ENCODE results near the gene FAM83G. TPM values are rescaled to one million over a fixed set of nuclear protein-coding genes. Genes with fewer than 3 reads are reported as not detected.

Gene FAM83G
- total RNA-seq, 5 donors from 2014 or later (not counting 1 experiment from before 2014, with no cell fraction given): 4.9 to 23.3 (median 20.8) TPM

- Histone ChIP-seq H3K36me3 (ENCODE audit: control insufficient read depth in 2 of 2, extremely low read depth in 1 of 2, insufficient read depth in 1 of 2, low read length in 1 of 2) (peaks cover 10 to 30% of the 10 kb centered on the region in 2 donors), H3K9me3 (no peaks in the 10 kb centered on the region), H3K27me3 (replicated peaks in 1 of 2; ENCODE audit: control insufficient read depth in 2 of 2, extremely low read depth in 1 of 2, insufficient read depth in 2 of 2, low read length in 1 of 2) (no peaks in the 10 kb centered on the region), H3K27ac (ENCODE audit: low read length) (no peak overlapping the region), H3K4me3 (ENCODE audit: control insufficient read depth in 1 of 2, extremely low read depth in 1 of 2, low read length in 1 of 2) (no peak overlapping the region), H3K4me1 (ENCODE audit: control insufficient read depth in 1 of 2, extremely low read depth in 1 of 2, insufficient read depth in 2 of 2, low read length in 2 of 2) (peaks cover 0 to 3% of the 10 kb centered on the region in 2 experiments)
- H3K27me3 Mint-ChIP-seq: no peaks in the 10 kb centered on the region
- no peaks in the 10 kb centered on the region for H3K9me3 Mint-ChIP-seq
- peaks cover 4% of the 10 kb centered on the region for H3K36me3 Mint-ChIP-seq
- ATAC-seq (replicated peaks in 1 of 4) (no peak), DNase-seq (no peak)
- WGBS (ENCODE audit: insufficient coverage): 78% methylated on average over 8 of the region's 10 CpGs
- CTCF ChIA-PET: no interaction called here
- POLR2A ChIA-PET: no interaction called here
- H3K4me3 Mint-ChIP-seq: no peak overlapping the region
- H3K4me1 Mint-ChIP-seq: peaks cover 0 to 7% (median 6%) of the 10 kb centered on the region in 3 donors
- no peak overlapping the region for H3K27ac Mint-ChIP-seq
Measured at GRCh38 chr17:18974407-18975149, 30.0 kb downstream of the FAM83G start.

GRCh38 chr17:18971801-18972200 is 32.8 kb downstream of the FAM83G start:
- ATAC-seq (replicated peaks in 1 of 4) (no peak), DNase-seq (no peak)
- Histone ChIP-seq H3K9me3 (no peaks in the 10 kb centered on the region), H3K4me1 (ENCODE audit: control insufficient read depth in 1 of 2, extremely low read depth in 1 of 2, insufficient read depth in 2 of 2, low read length in 2 of 2) (peaks cover 0 to 12% of the 10 kb centered on the region in 2 experiments), H3K27me3 (replicated peaks in 1 of 2; ENCODE audit: control insufficient read depth in 2 of 2, extremely low read depth in 1 of 2, insufficient read depth in 2 of 2, low read length in 1 of 2) (no peaks in the 10 kb centered on the region), H3K27ac (ENCODE audit: low read length) (no peak overlapping the region), H3K36me3 (ENCODE audit: control insufficient read depth in 2 of 2, extremely low read depth in 1 of 2, insufficient read depth in 1 of 2, low read length in 1 of 2) (peaks cover 2 to 10% of the 10 kb centered on the region in 2 donors), H3K4me3 (ENCODE audit: control insufficient read depth in 1 of 2, extremely low read depth in 1 of 2, low read length in 1 of 2) (no peak overlapping the region)
- no peak overlapping the region for H3K4me3 Mint-ChIP-seq
- no peaks in the 10 kb centered on the region for H3K9me3 Mint-ChIP-seq
- H3K27ac Mint-ChIP-seq: no peak overlapping the region
- H3K4me1 Mint-ChIP-seq: peaks cover 0 to 9% (median 7%) of the 10 kb centered on the region in 3 donors
- ChIA-PET POLR2A (no interaction called here), CTCF (no interaction called here)
- 100% methylated on average over 6 of the region's 7 CpGs for WGBS (ENCODE audit: insufficient coverage)
- peaks cover 3% of the 10 kb centered on the region for H3K36me3 Mint-ChIP-seq
- H3K27me3 Mint-ChIP-seq: no peaks in the 10 kb centered on the region

- Histone ChIP-seq H3K36me3 (ENCODE audit: control insufficient read depth in 2 of 2, extremely low read depth in 1 of 2, insufficient read depth in 1 of 2, low read length in 1 of 2) (peaks cover 2 to 5% of the 10 kb centered on the region in 2 donors), H3K9me3 (no peaks in the 10 kb centered on the region), H3K4me3 (ENCODE audit: control insufficient read depth in 1 of 2, extremely low read depth in 1 of 2, low read length in 1 of 2) (no peak overlapping the region), H3K27me3 (replicated peaks in 1 of 2; ENCODE audit: control insufficient read depth in 2 of 2, extremely low read depth in 1 of 2, insufficient read depth in 2 of 2, low read length in 1 of 2) (no peaks in the 10 kb centered on the region), H3K4me1 (ENCODE audit: control insufficient read depth in 1 of 2, extremely low read depth in 1 of 2, insufficient read depth in 2 of 2, low read length in 2 of 2) (peaks cover 0 to 12% of the 10 kb centered on the region in 2 experiments), H3K27ac (ENCODE audit: low read length) (no peak overlapping the region)
- H3K27me3 Mint-ChIP-seq: no peaks in the 10 kb centered on the region
- WGBS (ENCODE audit: insufficient coverage): 94% methylated on average over 23 of the region's 28 CpGs
- H3K27ac Mint-ChIP-seq: no peak overlapping the region
- no peak for DNase-seq
- ChIA-PET POLR2A (no interaction called here), CTCF (no interaction called here)
- H3K4me3 Mint-ChIP-seq: no peak overlapping the region
- H3K9me3 Mint-ChIP-seq: no peaks in the 10 kb centered on the region
- H3K4me1 Mint-ChIP-seq: peaks cover 0 to 9% (median 7%) of the 10 kb centered on the region in 3 donors
- H3K36me3 Mint-ChIP-seq: no peaks in the 10 kb centered on the region
- no peak for ATAC-seq (replicated peaks in 1 of 4)
Measured at GRCh38 chr17:18970582-18971480, 33.7 kb downstream of the FAM83G start.

GRCh38 chr17:18968945-18969887 is 35.3 kb downstream of the FAM83G start:
- Mint-ChIP-seq H3K4me3 (no peak overlapping the region), H3K36me3 (no peaks in the 10 kb centered on the region), H3K27ac (no peak overlapping the region), H3K4me1 (peaks cover 0 to 9% (median 7%) of the 10 kb centered on the region in 3 donors), H3K27me3 (no peaks in the 10 kb centered on the region), H3K9me3 (no peaks in the 10 kb centered on the region)
- no peaks in the 10 kb centered on the region for H3K27me3 ChIP-seq (replicated peaks in 1 of 2; ENCODE audit: control insufficient read depth in 2 of 2, extremely low read depth in 1 of 2, insufficient read depth in 2 of 2, low read length in 1 of 2)
- ChIA-PET CTCF (no interaction called here), POLR2A (interaction anchor here in 1 of 2 donors (0.5 kb wide), 2 partner anchors 13 to 338 kb away, joined by 3 to 9 read pairs; no protein-coding TSS in a partner anchor)
- peaks cover 2 to 5% of the 10 kb centered on the region in 2 donors for H3K36me3 ChIP-seq (ENCODE audit: control insufficient read depth in 2 of 2, extremely low read depth in 1 of 2, insufficient read depth in 1 of 2, low read length in 1 of 2)
- no peak overlapping the region for H3K4me3 ChIP-seq (ENCODE audit: control insufficient read depth in 1 of 2, extremely low read depth in 1 of 2, low read length in 1 of 2)
- DNase-seq: no peak
- ATAC-seq (replicated peaks in 1 of 4): no peak
- WGBS (ENCODE audit: insufficient coverage): 90% methylated on average over 14 of the region's 23 CpGs
- peaks cover 0 to 12% of the 10 kb centered on the region in 2 experiments for H3K4me1 ChIP-seq (ENCODE audit: control insufficient read depth in 1 of 2, extremely low read depth in 1 of 2, insufficient read depth in 2 of 2, low read length in 2 of 2)
- H3K27ac ChIP-seq (ENCODE audit: low read length): no peak overlapping the region
- no peaks in the 10 kb centered on the region for H3K9me3 ChIP-seq

GRCh38 chr17:18968345-18968744 is 36.2 kb downstream of the FAM83G start:
- H3K9me3 Mint-ChIP-seq: no peaks in the 10 kb centered on the region
- Histone ChIP-seq H3K27me3 (replicated peaks in 1 of 2; ENCODE audit: control insufficient read depth in 2 of 2, extremely low read depth in 1 of 2, insufficient read depth in 2 of 2, low read length in 1 of 2) (no peaks in the 10 kb centered on the region), H3K36me3 (ENCODE audit: control insufficient read depth in 2 of 2, extremely low read depth in 1 of 2, insufficient read depth in 1 of 2, low read length in 1 of 2) (peaks cover 2 to 5% of the 10 kb centered on the region in 2 donors), H3K9me3 (no peaks in the 10 kb centered on the region), H3K4me1 (ENCODE audit: control insufficient read depth in 1 of 2, extremely low read depth in 1 of 2, insufficient read depth in 2 of 2, low read length in 2 of 2) (peaks cover 0 to 12% of the 10 kb centered on the region in 2 experiments), H3K4me3 (ENCODE audit: control insufficient read depth in 1 of 2, extremely low read depth in 1 of 2, low read length in 1 of 2) (no peak overlapping the region), H3K27ac (ENCODE audit: low read length) (no peak overlapping the region)
- ChIA-PET CTCF (no interaction called here), POLR2A (no interaction called here)
- peaks cover 0 to 9% (median 7%) of the 10 kb centered on the region in 3 donors for H3K4me1 Mint-ChIP-seq
- H3K4me3 Mint-ChIP-seq: no peak overlapping the region
- no peaks in the 10 kb centered on the region for H3K36me3 Mint-ChIP-seq
- DNase-seq (no peak), ATAC-seq (replicated peaks in 1 of 4) (no peak)
- 83% methylated on average over 4 of the region's 4 CpGs for WGBS (ENCODE audit: insufficient coverage)
- no peak overlapping the region for H3K27ac Mint-ChIP-seq
- H3K27me3 Mint-ChIP-seq: no peaks in the 10 kb centered on the region

- no peaks in the 10 kb centered on the region for H3K27me3 Mint-ChIP-seq
- ATAC-seq (replicated peaks in 1 of 4) (no peak), DNase-seq (no peak)
- no peak overlapping the region for H3K4me3 Mint-ChIP-seq
- Histone ChIP-seq H3K4me1 (ENCODE audit: control insufficient read depth in 1 of 2, extremely low read depth in 1 of 2, insufficient read depth in 2 of 2, low read length in 2 of 2) (peaks cover 0 to 12% of the 10 kb centered on the region in 2 experiments), H3K27ac (ENCODE audit: low read length) (no peak overlapping the region), H3K36me3 (ENCODE audit: control insufficient read depth in 2 of 2, extremely low read depth in 1 of 2, insufficient read depth in 1 of 2, low read length in 1 of 2) (peaks cover 2 to 5% of the 10 kb centered on the region in 2 donors), H3K27me3 (replicated peaks in 1 of 2; ENCODE audit: control insufficient read depth in 2 of 2, extremely low read depth in 1 of 2, insufficient read depth in 2 of 2, low read length in 1 of 2) (no peaks in the 10 kb centered on the region), H3K4me3 (ENCODE audit: control insufficient read depth in 1 of 2, extremely low read depth in 1 of 2, low read length in 1 of 2) (no peak overlapping the region), H3K9me3 (no peaks in the 10 kb centered on the region)
- 47% methylated on average over 2 of the region's 4 CpGs for WGBS (ENCODE audit: insufficient coverage)
- CTCF ChIA-PET: no interaction called here
- no peaks in the 10 kb centered on the region for H3K36me3 Mint-ChIP-seq
- peaks cover 0 to 9% (median 7%) of the 10 kb centered on the region in 3 donors for H3K4me1 Mint-ChIP-seq
- no peaks in the 10 kb centered on the region for H3K9me3 Mint-ChIP-seq
- POLR2A ChIA-PET: no interaction called here
- H3K27ac Mint-ChIP-seq: no peak overlapping the region
Measured at GRCh38 chr17:18967916-18968315, 36.6 kb downstream of the FAM83G start.
